ENCODE measurements around the gene KNDC1. TPM values are rescaled to one million over a fixed set of nuclear protein-coding genes. Genes with fewer than 3 reads are reported as not detected.
"Not testable (repeated sequence)": the region's sequence is repeated elsewhere in the genome, so short reads cannot be mapped to it uniquely, and the experiment has no call there.

KNDC1 gene
- total RNA-seq, 3 donors from 2014 or later, result 0.05 TPM; not detected in 2

DNA sequence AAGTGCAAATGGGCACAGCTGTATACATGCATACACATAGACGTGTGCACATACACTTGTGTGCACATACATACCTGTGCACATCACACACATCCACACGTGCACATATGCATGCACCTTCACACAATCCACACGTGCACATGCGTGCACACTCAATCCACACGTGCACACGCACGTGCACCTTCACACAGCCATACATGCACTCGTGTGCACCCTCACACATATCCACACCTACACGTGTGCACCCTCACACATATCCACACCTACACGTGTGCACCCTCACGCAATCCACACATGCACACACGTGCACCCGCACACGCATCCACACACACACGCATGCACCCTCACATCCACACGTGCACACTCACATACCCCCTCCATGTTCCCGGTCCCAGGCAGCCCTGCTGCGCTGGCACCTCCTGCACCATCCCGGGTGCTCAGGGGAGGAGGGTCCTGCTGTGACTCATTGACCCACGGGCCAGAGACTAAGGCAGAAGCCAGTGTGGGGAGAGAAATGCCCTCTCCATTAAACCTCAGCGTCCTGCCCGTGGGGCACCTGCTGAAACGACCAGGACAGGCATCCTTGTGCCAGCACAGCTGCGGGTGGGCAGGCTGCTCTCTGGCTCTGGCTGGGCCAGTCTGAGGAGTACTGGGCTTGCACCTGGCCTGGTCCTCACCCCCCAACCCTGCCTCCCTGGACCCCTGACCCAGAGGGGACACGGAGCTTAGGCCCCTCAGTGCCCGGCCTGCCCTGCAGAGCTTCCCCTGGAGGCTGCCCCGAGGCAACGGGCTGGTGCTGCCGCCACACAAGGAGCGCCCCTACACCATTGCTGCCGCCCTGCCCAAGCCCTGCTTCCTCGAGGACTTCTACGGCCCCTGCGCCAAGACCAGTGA is 52.2 kb downstream of the KNDC1 start:
- H3K9me3 Mint-ChIP-seq, result no peaks in the 10 kb centered on the region
- no peak for ATAC-seq
- H3K4me1 Mint-ChIP-seq (ENCODE audit: low read depth), result peaks cover 2% of the 10 kb centered on the region
- H3K36me3 Mint-ChIP-seq (ENCODE audit: insufficient read depth), result no peaks in the 10 kb centered on the region
- no peak for DNase-seq
- H3K27me3 Mint-ChIP-seq (ENCODE audit: low read depth), result peaks cover 5% of the 10 kb centered on the region
- no peak overlapping the region for H3K4me3 Mint-ChIP-seq

DNA sequence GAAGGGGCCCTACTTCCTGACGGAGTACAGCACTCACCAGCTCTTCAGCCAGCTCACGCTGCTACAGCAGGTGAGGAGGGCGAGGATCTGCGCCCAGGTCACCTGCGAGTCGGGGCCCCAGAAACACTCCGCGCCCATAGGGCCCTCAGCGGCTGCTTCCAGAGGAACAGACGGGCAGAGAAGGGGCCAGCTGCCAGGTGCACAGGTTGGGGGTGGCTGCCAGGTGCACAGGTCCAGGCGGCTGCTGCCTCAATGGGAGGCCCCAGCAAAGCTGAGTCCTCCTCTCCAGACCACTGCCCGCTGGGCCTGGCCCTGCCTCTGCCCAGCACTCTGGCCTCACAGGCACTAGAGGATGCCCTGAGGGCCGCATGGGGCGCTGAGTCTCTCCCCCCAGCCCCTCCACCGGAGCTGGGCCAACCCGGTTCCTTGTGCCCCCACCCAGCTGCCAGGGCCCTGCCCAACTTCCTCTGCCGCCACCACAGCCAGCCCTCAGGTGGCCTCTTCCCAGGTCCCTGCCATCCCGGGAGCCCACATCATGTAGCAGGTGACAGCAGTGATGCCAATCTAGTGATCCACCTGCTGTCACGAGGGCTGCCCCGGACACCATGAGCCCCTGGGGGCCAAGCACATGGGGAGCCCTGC is 53.0 kb downstream of the KNDC1 start:
- no peak for ATAC-seq
- Mint-ChIP-seq H3K36me3 (ENCODE audit: insufficient read depth) (no peaks in the 10 kb centered on the region), H3K9me3 (no peaks in the 10 kb centered on the region), H3K4me1 (ENCODE audit: low read depth) (peaks cover 2% of the 10 kb centered on the region), H3K27me3 (ENCODE audit: low read depth) (peaks cover 8% of the 10 kb centered on the region), H3K4me3 (no peak overlapping the region)
- DNase-seq, result no peak

DNA sequence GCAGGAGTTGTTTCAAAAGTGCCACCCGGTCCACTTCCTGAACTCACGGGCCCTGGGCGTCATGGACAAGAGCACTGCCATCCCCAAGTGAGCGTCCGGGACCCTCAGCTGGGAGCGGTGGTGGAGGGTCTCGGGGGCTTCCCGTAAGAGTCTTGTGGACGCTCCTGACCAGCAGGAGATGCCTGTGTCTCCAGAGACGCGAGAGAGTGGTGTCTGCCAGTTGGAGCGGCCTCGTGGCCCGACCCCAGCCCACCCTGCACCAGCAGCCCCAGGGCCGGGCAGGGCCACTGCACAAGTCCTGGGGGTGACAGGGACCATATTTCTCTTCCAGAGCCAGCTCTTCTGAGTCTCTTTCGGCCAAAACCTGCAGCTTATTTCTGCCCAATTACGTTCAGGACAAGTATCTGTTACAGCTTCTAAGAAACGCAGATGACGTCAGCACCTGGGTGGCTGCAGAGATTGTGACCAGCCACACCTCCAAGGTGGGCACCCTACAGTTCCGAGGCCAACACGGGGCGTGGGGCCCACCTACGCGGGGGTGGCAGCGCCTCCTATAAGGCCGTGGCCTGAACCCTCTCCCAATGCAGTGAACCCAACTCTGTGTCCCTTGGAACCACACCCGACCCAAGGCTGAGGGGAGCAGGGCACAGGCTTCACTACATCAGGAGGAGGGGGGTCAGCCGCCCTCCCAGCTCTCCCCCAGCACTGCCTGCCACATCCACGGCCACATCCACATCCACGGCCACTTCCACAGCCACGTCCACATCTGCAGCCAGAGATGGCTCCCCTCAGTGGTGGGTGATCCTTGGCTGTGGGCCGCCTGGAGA is 53.8 kb downstream of the KNDC1 start:
- no peak overlapping the region for H3K4me3 Mint-ChIP-seq

DNA sequence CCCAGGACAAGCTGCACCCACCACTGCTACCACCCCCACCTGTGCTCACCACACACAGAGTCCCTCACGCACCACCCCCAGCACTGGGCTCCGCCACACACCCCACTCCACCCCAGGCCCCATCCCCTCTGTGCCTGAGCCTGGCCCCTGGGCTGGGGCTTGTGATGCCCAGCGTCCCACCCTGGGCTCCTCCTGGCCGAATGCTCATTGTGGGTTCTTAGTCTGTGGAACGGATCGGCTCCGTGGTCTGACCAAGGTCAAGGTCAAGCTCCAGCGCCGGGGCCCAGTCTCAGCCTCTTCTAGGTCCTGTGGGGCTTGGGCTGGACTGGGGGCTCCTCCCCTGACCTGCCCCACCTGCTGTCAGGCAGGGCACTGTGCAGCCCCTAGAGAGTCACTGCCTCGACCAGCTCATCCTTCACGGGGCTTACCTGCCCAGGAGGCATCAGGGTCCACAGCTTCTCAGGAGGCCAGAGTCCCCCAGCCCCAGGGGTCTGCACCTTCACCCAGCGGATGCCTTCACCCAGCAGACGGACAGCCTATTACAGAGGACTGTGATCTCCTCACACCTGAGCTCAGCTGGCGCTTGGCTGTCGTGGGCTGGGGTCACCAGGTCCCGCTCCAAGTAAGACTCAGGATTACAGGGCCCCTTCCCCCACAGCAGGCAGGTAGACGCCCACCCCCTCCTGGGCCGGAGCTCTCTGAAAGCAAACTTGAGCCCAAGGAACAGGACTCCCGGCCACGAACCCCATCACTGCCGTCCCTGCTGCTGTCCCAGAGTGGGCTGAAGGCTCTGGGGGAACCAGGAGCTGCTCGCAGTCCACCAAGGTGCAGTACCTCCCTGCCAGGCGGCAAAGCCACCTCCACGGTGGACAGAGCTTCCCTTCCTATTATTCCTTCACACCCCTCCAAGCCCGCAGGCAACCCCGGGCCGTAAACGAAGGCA is 54.7 kb downstream of the KNDC1 start:
- H3K27me3 Mint-ChIP-seq (ENCODE audit: low read depth), result peaks cover 13% of the 10 kb centered on the region
- peaks cover 2% of the 10 kb centered on the region for H3K4me1 Mint-ChIP-seq (ENCODE audit: low read depth)
- H3K9me3 Mint-ChIP-seq, result no peaks in the 10 kb centered on the region
- H3K36me3 Mint-ChIP-seq (ENCODE audit: insufficient read depth), result no peaks in the 10 kb centered on the region
- ATAC-seq (no peak), DNase-seq (no peak)
- H3K4me3 Mint-ChIP-seq, result no peak overlapping the region

More for the DNA sequence above, 53.8 kb downstream of the KNDC1 start:
- ATAC-seq (no peak), DNase-seq (no peak)
- Mint-ChIP-seq H3K4me1 (ENCODE audit: low read depth) (peaks cover 2% of the 10 kb centered on the region), H3K36me3 (ENCODE audit: insufficient read depth) (no peaks in the 10 kb centered on the region), H3K27me3 (ENCODE audit: low read depth) (peaks cover 13% of the 10 kb centered on the region), H3K9me3 (no peaks in the 10 kb centered on the region)

DNA sequence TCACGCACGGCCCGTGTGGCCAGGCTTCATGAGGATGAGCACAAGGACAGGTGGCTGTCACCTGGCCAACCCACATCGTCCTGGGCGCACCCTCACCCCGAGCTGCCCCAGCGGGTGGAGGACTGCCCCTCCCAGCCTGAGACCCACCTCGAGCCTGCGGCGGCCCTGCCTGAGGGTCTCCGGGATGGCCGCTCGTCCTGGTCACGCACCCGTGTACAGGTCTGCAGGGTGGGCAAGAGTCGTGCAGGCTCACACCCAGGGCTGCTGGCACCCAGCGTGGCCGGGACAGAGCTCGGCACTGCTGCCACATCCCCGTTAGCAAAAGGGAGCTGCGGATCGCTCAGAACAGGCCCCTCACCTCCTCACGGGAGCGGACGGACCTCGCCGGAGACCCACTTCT is 55.6 kb downstream of the KNDC1 start:
- H3K4me1 Mint-ChIP-seq (ENCODE audit: low read depth), result peaks cover under 1% of the 10 kb centered on the region
- no peak overlapping the region for H3K4me3 Mint-ChIP-seq
- H3K27me3 Mint-ChIP-seq (ENCODE audit: low read depth), result peaks cover 13% of the 10 kb centered on the region
- ATAC-seq (no peak), DNase-seq (no peak)
- H3K9me3 Mint-ChIP-seq, result no peaks in the 10 kb centered on the region
- no peaks in the 10 kb centered on the region for H3K36me3 Mint-ChIP-seq (ENCODE audit: insufficient read depth)

DNA sequence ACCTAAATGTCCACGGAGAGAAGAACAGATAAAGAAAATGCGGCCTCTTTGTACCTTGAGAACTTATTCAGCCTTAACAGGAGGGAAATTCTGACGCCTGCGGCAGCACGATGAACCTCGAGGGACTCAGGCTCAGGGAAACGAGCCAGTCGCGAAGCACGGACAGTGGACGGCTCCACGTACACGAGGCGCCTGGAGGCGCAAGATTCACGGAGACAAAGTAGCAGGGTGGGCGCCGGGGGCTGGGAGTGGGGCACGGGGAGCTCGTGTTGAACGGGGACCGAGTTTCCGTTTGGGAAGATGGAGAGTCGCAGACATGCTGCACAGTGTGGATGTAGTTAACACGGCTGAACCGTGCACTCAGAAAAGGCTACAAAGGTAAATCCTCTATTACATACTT is 56.8 kb downstream of the KNDC1 start:
- Mint-ChIP-seq H3K9me3 (no peaks in the 10 kb centered on the region), H3K27me3 (ENCODE audit: low read depth) (peaks cover 20% of the 10 kb centered on the region), H3K4me3 (no peak overlapping the region), H3K36me3 (ENCODE audit: insufficient read depth) (no peaks in the 10 kb centered on the region), H3K4me1 (ENCODE audit: low read depth) (no peaks in the 10 kb centered on the region)
- ATAC-seq (no peak), DNase-seq (no peak)

DNA sequence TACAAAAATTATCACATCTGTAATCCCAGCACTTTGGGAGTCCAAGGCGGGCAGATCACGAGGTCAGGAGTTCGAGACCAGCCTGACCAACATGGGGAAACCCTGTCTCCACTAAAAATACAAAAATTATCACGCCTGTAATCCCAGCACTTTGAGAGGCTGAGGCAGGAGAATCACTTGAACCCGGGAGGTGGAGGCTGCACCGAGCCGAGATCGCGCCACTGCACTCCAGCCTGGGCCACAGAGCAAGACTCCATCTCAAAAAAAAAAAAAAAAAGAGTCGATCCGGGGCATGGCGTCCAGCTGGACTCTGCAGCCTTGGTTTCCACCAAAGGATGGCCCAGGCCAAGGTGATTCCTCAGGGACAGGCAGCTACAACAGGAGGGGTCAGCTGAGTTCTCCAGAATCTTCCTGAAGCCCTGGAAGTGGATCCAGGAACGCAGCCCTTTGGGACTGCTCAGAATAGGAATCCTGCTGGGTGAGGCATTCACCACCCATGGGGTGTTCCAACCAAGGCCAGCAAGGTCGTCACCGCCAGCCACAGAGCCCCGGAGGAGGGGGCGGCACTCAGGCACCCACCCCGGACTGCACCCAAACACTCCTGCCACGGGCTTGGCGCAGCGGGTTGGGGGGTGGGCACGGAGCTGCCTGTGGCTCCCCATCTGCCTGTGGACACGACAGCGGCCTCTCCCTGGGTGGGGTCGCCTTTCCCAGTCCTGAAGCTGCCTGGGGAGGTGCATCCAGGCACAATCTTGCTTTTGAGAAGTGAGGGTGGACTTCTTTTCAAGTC is 58.0 kb downstream of the KNDC1 start:
- ATAC-seq, result no peak
- DNase-seq, result no peak
- Mint-ChIP-seq H3K4me1 (ENCODE audit: low read depth) (no peaks in the 10 kb centered on the region), H3K36me3 (ENCODE audit: insufficient read depth) (no peaks in the 10 kb centered on the region), H3K4me3 (no peak overlapping the region), H3K9me3 (no peaks in the 10 kb centered on the region), H3K27me3 (ENCODE audit: low read depth) (peaks cover 18% of the 10 kb centered on the region)

DNA sequence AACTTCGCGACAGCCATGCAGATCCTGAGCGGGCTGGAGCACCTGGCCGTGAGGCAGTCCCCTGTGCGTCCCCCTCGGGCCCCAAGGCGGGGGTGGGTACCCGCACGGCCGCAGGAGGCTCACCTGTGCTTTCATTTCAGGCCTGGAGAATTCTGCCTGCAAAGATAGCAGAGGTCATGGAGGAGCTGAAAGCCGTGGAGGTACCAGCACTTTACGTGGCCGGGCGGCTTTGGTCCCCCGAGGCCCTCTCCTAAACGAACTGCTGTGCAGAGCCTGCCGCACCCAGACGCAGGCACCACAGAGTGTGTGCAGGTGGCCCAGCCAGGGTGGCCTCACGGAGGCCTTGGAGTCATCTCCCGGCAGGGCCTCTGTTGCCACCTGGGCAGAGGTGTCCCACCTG is 58.9 kb downstream of the KNDC1 start:
- Mint-ChIP-seq H3K4me3 (no peak overlapping the region), H3K4me1 (ENCODE audit: low read depth) (no peaks in the 10 kb centered on the region), H3K36me3 (ENCODE audit: insufficient read depth) (no peaks in the 10 kb centered on the region), H3K9me3 (no peaks in the 10 kb centered on the region), H3K27me3 (ENCODE audit: low read depth) (peaks cover 18% of the 10 kb centered on the region)
- DNase-seq (no peak), ATAC-seq (no peak)

DNA sequence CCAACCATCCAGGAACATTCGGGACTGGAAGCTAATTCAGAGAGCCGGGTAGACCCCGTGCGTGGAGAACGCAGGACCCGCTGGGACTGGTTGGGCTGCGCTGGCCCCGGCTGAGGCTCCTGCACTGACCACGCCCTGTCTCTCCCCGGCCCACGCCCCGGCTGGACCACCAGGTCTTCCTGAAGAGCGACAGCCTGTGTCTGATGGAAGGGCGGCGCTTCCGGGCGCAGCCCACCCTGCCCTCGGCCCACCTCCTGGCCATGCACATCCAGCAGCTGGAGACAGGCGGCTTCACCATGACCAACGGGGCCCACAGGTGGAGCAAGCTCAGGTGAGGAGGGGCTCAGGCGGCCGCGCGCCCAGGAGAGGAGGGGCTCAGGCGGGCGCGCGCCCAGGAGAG is 59.8 kb downstream of the KNDC1 start:
- Mint-ChIP-seq H3K4me1 (ENCODE audit: low read depth) (no peaks in the 10 kb centered on the region), H3K4me3 (no peak overlapping the region), H3K36me3 (ENCODE audit: insufficient read depth) (no peaks in the 10 kb centered on the region), H3K9me3 (no peaks in the 10 kb centered on the region), H3K27me3 (ENCODE audit: low read depth) (peaks cover 21% of the 10 kb centered on the region)
- ATAC-seq (no peak), DNase-seq (no peak)

DNA sequence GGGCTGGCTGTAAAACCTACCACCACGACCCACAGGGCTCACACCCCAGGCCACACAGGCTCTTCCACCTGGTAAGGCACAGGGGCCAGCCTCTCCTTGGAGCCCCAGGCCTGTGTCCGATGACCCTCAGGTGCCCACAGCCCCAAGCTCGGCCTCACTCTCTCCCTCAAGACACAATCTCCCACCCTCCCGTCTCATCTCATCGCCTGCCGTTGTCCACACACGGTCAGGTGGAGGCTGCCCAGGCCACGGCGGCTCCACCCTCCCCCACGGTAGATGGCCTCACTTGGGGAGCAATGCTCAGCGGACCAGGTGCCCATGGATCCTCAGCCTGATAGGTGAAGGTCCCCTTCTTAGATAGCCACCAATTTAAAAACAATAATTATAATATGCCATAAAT is 61.3 kb downstream of the KNDC1 start:
- no peak for DNase-seq
- H3K27me3 Mint-ChIP-seq (ENCODE audit: low read depth), result peaks cover 29% of the 10 kb centered on the region
- no peak overlapping the region for H3K4me3 Mint-ChIP-seq
- H3K4me1 Mint-ChIP-seq (ENCODE audit: low read depth), result peaks cover 8% of the 10 kb centered on the region
- H3K9me3 Mint-ChIP-seq, result no peaks in the 10 kb centered on the region
- ATAC-seq, result no peak
- H3K36me3 Mint-ChIP-seq (ENCODE audit: insufficient read depth), result no peaks in the 10 kb centered on the region

DNA sequence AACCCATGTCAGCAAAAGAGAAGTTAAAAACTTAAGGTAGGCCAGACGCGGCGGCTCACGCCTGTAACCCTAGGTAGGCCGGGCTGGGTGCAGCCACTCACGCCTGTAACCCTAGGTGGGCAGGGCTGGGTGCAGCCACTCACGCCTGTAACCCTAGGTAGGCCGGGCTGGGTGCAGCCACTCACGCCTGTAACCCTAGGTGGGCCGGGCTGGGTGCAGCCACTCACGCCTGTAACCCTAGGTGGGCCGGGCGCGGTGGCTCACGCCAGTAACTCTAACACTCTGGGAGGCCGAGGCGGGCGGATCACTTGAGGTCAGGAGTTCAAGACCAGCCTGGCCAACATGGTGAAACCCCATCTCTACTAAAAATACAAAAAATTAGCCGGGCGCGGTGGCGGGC is 61.7 kb downstream of the KNDC1 start:
- H3K27me3 Mint-ChIP-seq (ENCODE audit: low read depth), result peaks cover 34% of the 10 kb centered on the region
- not testable (repeated sequence) for H3K36me3 Mint-ChIP-seq (ENCODE audit: insufficient read depth); H3K4me3 Mint-ChIP-seq; DNase-seq; H3K9me3 Mint-ChIP-seq; ATAC-seq
- peaks cover 12% of the 10 kb centered on the region for H3K4me1 Mint-ChIP-seq (ENCODE audit: low read depth)

DNA sequence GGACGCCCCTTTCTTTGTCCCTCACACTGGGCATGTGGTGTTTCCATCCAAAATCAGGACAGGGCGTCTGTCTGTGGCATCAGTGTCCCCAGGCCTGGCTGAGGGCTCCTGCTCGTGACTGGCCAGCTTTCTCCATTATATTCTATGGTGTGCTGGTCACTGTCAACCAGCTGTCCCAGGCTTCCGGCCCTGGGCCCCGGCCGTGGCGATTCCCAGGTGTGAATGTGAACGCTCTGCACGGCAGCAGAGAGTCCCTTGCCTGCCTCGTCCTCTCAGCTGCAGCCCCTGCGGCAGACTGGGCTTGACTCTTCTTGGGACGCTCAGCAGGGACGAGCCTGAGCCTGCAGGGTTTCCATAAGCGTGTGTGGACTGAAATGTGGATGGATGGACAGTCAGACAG is 64.1 kb downstream of the KNDC1 start:
- Mint-ChIP-seq H3K9me3 (no peaks in the 10 kb centered on the region), H3K4me1 (ENCODE audit: low read depth) (peaks cover 13% of the 10 kb centered on the region), H3K4me3 (no peak overlapping the region), H3K36me3 (ENCODE audit: insufficient read depth) (no peaks in the 10 kb centered on the region), H3K27me3 (ENCODE audit: low read depth) (peaks cover 47% of the 10 kb centered on the region)
- DNase-seq (no peak), ATAC-seq (no peak)

DNA sequence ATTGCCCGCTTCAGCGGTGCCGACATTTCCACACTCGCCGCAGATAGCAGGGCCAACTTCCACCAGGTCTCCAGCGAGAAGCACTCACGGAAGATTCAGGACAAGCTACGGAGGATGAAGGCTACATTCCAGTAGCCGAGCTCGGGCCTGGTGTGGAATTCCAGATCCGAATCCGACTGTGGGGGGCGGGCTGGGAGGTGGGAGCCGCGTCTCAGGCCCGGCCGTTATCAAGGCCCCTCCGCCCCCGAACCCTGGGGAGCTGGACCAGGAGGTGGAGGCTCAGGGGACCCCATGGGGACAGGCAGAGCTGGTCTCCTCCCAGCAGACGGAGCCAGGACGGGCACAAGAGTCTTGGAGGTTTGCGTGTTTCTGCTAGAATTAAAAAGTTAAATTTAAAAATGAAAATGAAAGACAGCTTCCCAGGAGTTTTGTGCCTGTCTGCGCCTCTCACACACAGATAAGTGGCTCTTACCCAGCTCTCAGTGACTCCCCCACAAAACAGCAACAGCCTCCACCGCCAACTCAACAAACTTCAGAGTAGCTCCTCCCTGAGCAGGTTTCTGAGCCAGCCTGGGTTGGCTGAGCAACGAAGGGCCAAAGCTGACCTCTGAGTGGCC is 64.8 kb downstream of the KNDC1 start:
- ATAC-seq, result no peak
- peaks cover 16% of the 10 kb centered on the region for H3K4me1 Mint-ChIP-seq (ENCODE audit: low read depth)
- peaks cover 52% of the 10 kb centered on the region for H3K27me3 Mint-ChIP-seq (ENCODE audit: low read depth)
- no peaks in the 10 kb centered on the region for H3K9me3 Mint-ChIP-seq
- no peak for DNase-seq
- H3K36me3 Mint-ChIP-seq (ENCODE audit: insufficient read depth), result no peaks in the 10 kb centered on the region
- H3K4me3 Mint-ChIP-seq, result no peak overlapping the region

Data from activated T-cell treated with anti-CD3 and anti-CD28 coated beads, Interleukin-2, amount 50 U/mL, for 4 hours (primary cell).